Tibial nerve (tissue), 4 donors: ENCODE data around the gene TXNL1.

Source experiments
- EP300 ChIP-seq, 2 donors: sonication (generic); formaldehyde crosslinking; IDR thresholded peaks; one replicate each; pipeline ENCODE4 v1.6.1; 2017; ENCODE audit warnings: antibody characterized with exemption in 2 of 2, mild to moderate bottlenecking in 1 of 2
- POLR2A ChIP-seq, 2 donors: fragments of 450-650 bp; IDR thresholded peaks; one replicate each; pipeline ENCODE4 v1.6.1; 2017; ENCODE audit warnings: antibody characterized with exemption in 2 of 2, mild to moderate bottlenecking in 2 of 2, moderate library complexity in 2 of 2
- TF ChIP-seq, protein P1 (sequence below), 5 experiments: fragments of 200-600 bp in 3 of 5; fragments of 450-650 bp in 2 of 5; sonication (generic) in 3 of 5; IDR thresholded peaks; one replicate each; pipeline ENCODE4 v1.5.1; 2016 to 2019; ENCODE audit warnings: antibody characterized with exemption in 5 of 5, mild to moderate bottlenecking in 3 of 5, moderate library complexity in 2 of 5

GRCh38 chr18:56576826-56577573 lies 61.4 kb downstream of the TXNL1 start:
- TF ChIP-seq POLR2A (IDR thresholded peaks at IDR 0.05) (no peak), EP300 (IDR thresholded peaks at IDR 0.05) (no peak)
- TF ChIP-seq, protein P1, sequence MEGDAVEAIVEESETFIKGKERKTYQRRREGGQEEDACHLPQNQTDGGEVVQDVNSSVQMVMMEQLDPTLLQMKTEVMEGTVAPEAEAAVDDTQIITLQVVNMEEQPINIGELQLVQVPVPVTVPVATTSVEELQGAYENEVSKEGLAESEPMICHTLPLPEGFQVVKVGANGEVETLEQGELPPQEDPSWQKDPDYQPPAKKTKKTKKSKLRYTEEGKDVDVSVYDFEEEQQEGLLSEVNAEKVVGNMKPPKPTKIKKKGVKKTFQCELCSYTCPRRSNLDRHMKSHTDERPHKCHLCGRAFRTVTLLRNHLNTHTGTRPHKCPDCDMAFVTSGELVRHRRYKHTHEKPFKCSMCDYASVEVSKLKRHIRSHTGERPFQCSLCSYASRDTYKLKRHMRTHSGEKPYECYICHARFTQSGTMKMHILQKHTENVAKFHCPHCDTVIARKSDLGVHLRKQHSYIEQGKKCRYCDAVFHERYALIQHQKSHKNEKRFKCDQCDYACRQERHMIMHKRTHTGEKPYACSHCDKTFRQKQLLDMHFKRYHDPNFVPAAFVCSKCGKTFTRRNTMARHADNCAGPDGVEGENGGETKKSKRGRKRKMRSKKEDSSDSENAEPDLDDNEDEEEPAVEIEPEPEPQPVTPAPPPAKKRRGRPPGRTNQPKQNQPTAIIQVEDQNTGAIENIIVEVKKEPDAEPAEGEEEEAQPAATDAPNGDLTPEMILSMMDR (IDR thresholded peaks at IDR 0.05) = no peak
